NCI-H524 (cell line): Measurements from ENCODE around the gene ZNF174.

ENCODE experiments used
- DNase-seq, 2 experiments: peaks; one replicate each; lab custom pipeline; 2025; lab: John Stamatoyannopoulos, UW

The ZNF174 gene

DNA sequence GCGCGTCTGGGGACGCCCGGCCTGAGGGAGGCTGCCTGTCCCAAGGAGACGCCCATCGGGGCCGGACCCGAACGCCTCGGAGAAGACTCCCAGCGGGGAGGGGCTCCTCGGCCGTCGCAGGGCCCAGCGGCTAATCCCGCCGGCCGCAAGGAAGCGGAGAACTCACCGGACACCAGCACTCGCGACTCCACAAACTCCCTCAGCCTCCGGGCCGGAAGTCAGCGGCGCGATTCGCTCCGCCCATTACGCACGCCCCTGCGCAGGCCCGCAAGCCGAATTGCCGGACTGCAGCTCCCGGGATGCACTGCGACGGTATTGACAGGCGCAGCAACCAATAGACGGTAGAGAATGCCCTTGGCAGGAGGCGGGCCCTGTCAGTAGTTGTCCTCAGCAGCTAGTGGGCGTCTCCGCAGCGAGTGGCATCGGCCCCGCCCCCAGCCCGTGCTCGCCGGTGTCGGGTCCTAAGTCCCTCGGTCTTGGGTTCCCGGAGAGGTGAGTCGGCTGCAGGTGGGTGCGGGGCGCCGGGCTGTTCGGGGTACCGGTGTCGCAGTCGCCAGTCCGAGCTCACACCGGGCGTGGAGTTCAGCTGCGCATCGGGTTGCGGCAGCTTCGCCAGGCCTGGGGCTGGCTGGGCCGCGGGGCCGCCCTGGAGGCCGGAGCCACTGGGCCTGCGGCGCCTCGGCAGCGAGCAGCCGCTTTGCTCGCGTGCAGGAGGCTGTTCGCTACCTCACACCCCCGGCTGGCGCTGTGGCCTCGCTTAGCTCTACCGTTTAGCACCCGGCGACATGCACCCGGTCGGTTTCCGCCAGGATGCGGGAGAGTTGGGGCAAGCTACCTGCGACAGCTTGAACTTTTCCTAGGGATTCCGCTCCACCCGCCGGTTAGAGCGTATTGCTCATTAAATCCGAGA, at the start of gene ZNF174, which contains the start of gene ZSCAN32:
Gene ZNF174 (plus strand): TSS at position 437 of the 910 bp plus-strand sequence. CDS start 790 bp downstream, outside the sequence.
Gene ZSCAN32 (minus strand): TSS at position 226 of the 910 bp plus-strand sequence. CDS start 3,447 bp downstream, outside the sequence.
- peak; percentile 98 to 100 for DNase-seq

DNA sequence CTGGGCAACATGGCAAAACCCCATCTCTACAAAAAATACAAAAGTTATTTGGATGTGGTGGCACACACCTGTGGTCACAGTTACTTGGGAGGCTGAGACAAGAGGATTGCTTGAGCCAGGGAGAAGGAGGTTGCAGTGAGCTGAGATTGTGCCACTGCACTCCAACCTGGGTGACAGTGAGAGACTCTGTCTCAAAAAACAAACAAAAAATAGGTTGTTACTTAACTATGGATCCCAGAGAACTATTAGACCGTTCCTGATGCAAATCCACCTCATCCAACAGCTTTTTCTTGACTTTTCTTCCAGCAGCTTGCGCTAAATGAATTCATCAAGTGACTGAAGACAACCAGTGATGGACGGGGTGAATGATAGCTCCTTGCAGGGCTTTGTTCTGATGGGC, 45.4 kb upstream of the ZNF174 start, which contains the start of gene OR2C1:
Gene OR2C1 (plus strand): TSS at position 301 of the 400 bp plus-strand sequence. CDS start 52 bp downstream, at position 353.
- DNase-seq: no peak

DNA sequence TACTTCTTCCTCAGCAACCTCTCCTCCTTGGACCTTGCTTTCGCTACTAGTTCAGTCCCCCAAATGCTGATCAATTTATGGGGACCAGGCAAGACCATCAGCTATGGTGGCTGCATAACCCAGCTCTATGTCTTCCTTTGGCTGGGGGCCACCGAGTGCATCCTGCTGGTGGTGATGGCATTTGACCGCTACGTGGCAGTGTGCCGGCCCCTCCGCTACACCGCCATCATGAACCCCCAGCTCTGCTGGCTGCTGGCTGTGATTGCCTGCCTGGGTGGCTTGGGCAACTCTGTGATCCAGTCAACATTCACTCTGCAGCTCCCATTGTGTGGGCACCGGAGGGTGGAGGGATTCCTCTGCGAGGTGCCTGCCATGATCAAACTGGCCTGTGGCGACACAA, 44.9 kb upstream of the ZNF174 start:
- no peak for DNase-seq

DNA sequence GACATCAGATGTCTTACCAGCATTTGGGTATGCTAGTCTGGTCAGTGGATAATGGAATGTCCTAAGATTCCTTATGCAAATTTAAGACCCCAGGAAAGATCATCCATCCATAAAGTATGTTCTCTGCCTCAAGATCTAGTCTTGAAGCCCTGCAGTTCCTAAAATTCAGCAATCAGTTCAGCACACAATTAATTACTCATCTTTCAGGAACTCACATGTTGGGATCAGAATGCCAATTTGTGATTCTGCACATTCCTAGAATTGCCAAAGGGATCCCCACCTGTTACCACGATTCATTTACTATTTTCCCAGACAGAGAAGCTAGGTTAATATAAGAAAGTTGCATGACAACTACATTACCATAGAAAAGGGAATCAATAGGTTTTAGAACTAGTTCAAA, 42.1 kb upstream of the ZNF174 start:
- DNase-seq: no peak

DNA sequence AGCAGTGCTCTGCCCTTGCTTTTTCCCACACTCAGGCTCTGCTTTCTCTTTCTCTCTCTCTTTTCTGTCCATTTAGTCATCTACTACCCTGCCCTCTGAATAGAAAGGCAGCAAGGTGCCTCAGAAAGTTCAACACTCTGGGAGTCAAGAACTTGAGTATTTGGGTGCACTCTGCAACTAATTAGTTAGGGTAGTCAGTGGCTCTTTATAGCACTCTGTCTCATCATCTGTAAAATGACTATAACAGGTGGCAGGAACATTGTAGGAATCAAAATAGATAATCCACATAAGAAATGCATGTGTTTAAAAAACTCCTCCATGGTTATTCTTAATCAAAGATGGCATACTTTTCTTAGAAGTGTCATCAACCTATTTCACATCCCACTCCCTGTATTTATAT, 38.1 kb upstream of the ZNF174 start:
- no peak for DNase-seq

DNA sequence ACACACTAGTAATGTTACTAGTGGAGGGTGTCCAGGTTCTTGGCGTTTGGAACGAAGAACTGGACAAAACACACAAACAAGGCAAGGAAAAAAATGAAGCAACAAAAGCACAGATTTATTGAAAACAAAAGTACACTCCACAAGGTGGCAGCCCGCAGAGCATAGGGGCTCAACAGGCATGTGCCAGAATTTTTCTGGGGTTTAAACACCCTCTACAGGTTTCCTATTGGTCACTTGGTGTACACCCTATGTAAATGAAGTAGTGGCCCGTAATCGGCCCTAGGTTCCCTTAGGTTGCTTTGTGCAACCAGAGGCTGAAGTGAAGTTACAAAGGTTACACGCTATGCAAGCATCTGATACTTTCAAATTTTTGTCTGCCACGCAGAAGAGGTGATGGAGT, 37.2 kb upstream of the ZNF174 start:
- peak in 1 of 2 experiments; percentile 49 for DNase-seq

DNA sequence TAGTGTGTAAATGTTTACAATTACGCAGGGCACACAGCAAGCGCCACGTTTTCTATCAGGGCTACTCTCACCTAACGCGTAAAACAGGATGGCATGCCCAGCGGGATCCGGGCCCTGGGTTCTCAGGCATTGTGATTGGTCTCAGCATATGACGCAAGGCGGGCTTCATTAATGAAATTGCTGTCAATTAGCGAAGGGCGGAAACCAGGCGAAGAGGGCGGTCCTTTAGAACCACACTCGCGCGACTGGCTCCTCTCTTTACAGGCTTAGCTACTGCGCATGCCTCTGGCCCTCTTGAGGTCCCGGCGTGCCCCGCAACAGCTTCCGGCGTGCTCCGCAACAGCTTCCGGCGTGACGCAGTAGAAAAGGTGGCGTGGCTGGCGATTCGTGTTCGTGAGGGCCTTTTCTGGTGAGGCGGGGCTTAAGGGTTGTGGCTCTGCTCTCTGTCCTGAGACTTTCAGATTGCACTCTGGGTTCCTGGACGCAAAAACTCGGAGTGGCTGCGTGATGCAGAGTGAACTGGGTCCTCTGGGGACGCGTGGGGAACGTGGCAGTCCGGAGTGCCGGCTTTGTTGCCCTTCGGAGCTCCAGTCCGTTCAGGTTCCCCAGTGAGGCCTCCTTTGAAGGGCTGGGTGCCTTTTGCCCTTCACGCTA, 36.1 kb upstream of the ZNF174 start:
- DNase-seq: no peak

DNA sequence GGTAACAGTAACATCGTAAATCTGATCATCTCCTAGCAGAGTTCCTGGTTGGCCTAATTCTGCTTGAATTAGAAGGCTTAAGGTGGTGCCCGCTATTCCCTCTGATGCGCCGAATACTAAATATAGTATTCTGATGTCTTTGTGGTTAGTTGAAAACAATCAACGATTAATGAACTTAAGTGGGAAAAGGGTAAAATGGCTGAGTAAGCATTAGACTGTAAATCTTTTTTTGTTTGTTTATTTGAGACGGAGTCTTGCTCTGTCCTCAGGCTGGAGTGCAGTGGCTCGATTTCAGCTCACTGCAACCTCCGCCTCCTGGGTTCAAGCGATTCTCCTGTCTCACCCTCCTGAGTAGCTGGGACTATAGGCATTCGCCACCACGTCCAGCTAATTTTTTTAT, 31.9 kb upstream of the ZNF174 start:
- no peak for DNase-seq

DNA sequence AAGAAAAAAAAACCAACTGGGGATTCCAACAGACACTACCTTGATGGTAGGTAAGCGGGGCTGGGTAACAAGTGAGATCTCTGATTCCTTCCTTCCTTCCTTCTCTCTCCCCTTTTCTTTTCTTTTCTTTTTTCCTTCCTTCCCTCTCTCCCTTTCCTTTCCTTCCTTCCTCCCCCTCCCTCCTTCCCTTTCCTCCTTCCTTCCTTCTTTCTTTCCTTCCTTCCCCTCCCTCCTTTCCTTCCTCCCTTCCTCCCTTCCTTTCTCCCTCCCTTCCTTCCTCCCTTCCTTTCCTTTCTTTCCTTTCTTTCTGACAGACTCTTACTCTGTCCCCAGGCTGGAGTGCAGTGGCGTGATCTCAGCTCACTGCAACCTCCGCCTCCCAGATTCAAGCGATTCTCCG, 25.3 kb upstream of the ZNF174 start:
- no peak for DNase-seq

DNA sequence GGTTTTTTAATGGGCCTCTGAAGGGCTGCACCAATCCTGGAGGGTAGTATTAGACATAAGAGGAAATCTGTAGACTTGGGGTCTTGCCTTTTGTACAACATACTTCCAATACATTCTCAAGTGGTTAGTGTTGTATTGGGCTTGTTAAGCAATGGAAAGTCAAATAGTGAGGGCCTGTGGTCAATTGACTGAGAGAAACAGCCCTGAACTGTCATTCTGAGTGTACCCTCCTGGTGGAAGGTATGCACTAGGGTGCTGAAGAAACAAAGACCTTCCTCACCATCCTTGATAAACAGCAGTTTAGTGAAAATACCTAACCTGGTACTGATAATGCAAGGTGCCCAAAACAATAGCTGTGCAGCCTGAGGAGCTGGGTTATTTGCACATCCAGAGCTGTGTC, 23.1 kb upstream of the ZNF174 start:
- DNase-seq: no peak

DNA sequence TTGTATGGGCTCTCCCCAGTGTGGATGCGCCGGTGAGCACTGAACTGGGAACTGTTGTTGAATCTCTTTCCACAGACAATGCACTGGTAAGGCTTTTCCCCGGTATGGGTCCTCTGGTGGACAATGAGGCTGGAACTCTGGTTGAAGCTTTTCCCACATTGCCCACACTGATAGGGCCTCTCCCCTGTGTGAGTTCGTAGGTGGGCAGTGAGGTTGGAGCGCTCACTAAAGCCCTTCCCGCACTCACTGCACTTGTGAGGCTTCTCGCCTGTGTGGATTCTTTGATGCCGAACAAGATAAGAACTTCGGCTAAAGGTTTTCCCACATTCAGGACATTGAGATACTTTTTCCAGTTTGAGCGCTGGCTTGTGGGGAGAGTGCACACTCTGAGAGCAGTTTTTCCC, 18.0 kb upstream of the ZNF174 start:
- no peak for DNase-seq

DNA sequence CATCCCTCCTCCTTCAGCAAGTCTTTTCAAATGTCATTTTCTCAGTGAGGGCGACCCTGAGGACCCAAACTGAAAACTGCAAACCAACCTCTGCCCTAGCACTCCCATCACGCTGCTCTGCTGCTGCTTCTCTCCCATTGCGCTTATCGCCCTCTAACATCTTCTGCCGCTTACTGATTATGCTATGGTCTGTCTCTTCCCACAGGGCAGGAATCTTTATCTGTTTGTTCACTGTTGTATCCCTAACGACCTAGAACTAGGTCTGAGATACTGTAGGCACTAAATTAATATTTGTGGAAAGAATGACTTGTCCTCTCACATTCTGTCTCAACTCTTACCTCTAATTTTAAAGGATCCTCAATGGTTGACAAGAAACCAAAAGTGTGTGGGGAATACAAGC, 12.7 kb upstream of the ZNF174 start:
- DNase-seq: no peak

DNA sequence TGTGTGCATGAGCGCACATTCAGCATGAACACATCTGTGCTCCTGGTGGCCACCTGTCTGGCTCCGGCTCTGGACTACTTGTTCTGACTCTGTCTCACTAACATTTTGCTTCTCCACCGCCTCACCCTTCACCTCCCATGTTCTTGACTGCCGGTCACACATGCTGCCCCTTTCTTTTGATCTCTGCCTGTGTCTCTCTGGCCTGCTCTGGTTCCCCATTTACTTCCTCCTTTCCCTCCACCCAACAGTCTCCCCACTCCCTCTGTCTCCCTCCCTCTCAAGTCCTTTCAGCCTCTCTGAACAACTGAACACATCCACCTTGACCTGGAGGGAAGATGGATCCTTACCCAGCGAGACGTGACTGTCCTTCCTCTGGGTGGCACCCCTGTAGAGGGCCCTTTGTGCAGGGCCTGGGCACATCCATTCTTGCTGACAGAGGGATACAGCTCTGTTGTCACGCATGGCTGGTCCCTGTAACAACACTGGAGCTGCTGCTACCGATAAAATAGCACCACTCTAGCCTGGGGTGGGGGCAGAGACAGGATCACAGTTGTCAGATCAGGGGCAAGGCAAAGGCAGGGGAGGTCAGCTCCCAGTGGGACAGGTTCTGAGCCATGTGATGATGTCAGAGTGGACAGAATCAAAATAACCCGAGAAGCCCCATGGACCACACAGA, 11.2 kb upstream of the ZNF174 start:
- no peak for DNase-seq

DNA sequence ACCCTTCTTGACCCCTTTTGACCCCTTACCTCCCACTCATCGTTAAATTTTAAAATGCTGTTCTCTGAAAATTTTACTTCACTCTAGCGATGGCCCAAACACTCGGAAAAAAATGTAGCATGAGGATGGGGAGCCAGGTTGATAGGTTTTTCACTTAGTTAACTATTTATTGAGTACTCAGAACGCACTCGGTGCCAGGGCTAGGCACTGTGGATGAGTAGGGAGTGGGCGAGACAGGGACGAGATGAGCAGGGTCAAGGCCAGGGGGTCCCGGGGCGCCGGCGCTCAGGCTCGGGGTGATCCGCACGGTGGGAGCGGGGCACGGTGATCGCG, 603 bp upstream of the ZNF174 start:
- DNase-seq: no peak

DNA sequence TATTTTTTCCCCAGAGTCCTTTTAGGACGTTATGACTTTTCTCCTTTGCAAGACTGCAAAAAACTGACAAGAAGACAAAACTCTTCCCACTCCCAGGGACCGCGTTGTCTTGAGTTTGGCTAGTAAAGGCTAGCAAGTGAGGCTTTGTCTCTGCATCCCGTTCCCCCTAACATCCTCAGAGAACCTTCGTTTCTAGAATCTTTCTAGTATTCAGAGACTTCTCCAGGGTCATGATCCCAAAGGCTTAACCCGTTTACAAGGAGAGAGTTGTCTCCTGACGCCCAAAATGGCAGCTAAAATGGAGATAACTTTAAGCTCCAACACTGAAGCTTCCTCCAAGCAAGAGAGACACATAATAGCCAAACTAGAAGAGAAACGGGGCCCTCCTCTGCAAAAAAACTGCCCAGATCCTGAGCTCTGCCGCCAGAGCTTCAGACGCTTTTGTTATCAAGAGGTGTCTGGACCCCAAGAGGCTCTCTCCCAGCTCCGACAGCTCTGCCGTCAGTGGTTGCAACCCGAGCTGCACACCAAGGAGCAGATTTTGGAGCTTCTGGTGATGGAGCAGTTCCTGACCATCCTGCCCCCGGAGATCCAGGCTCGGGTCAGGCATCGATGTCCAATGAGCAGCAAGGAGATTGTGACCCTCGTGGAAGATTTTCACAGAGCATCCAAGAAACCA, 843 bp downstream of the ZNF174 start:
- DNase-seq: no peak

DNA sequence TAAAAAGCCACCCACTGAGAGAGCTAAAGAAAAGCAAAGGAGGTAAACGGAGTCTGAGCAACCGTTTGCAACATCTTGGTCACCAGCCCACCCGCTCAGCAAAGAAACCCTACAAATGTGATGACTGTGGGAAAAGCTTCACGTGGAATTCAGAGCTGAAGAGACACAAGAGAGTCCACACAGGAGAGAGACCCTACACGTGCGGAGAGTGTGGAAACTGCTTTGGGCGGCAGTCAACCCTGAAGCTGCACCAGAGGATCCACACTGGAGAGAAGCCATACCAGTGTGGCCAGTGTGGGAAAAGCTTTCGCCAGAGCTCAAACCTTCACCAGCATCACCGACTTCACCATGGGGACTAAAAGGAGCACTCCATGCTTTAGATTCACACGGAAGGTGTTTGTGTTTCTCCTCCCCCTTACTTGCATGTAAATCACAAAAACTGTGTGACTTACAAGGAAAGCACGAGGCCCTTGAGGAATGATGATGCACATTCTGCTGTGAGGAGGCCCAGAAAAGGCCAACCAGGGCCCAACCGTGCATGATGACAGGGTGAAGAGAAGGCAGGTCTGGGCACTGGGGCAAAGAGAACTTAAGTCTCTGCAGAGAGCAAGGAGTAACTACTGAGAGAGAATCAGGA, 7.7 kb downstream of the ZNF174 start:
- no peak for DNase-seq

DNA sequence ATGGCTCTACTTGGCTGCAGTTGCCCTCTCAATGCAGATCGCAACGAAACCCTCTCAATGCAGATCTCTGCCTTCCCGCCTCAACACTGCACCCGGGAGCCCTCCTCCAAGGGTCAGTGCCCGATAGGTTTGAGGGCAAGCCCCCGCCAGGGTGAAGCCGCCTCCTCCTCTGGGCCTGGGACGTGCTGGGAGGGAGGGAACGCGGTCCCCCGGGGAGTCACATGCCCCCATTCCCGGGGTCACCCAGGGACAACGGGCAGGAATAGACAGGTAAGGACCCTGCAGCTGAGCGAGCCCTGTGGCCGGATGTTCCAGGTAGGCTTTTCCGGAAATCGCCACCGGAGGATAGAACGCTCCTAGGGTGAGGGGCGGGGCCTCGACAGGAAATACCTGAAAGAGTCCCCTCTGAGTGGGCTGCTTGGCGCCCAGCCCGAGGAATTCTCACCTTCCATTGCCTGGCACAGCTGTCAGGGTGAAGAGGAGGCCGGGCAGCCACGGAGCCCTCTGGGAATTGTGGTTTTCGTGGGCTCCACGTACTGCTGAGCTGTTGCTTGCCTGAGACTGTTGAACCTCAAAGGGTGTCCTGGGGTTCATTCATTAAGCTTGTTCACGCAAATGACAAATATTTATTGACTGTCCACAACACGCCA, 12.8 kb downstream of the ZNF174 start:
- no peak for DNase-seq

DNA sequence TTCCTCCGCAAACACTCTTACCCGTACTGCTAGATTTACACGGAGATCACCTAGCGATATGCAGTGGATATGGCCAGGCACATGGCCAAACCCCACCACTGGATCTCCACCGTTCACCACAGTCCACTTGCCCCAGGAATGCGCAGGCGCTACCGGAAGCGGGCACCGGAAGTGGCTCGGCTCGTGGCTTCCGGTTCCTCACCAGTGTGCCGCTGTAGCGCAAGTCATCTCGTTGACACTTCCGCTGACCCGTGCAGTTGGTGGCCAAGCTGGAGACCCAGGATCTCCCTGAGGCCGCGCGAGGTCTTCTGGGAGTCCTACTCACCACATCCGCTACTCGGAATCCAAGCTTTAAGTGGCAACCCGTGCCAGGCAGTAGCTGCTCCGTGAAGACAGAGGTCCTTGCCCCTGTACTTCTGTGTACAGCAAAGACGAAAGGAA, 30.8 kb downstream of the ZNF174 start:
- DNase-seq: no peak

DNA sequence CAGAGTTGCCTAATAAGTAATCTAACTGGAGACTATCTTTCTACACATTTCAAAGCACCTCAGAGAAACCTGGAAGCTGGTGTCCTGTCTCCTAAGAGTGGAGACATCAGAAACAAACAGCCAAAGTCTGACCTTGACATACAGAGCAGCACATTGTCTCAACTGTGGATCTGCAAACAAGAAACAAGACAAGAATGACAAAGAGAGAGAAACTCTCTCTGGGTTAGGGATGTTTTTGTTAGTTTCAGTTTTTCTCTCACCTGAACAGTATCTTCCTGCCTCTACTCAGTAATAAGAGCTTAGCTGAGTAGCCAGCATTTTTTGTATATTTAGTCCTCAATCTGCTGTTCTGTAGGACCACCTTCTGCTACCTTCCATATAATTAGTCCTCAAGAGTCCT, 33.4 kb downstream of the ZNF174 start:
- no peak for DNase-seq

DNA sequence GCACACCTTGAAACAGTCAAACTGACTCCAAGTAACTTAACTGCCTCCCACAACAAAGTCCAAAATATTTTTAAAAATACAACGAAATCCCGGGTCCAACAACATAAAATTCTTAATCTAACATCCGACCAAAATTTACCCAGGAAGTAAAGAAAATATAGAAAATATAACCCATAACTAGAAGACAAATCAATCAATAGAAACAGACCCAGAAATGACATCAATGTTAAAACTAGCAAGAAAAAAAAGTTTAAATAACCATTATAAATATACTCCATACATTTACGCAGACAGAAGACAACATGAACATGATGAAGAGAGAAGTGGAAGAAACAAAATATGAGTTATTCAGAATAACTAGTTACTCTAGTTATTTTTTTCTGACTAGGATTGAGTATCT, 38.6 kb downstream of the ZNF174 start:
- DNase-seq: no peak
